HUES6 (cell line): ENCODE data around the gene LIMK2.
"Not testable (repeated sequence)": the region's sequence is repeated elsewhere in the genome, so short reads cannot be mapped to it uniquely, and the experiment has no call there.

Experiments used
- H3K27ac ChIP-seq: 2 replicates; pipeline ENCODE4 v1.7.0; 2013; ENCODE audit warnings: low read depth, mild to moderate bottlenecking, low read length, inconsistent platforms
- H3K27me3 ChIP-seq: 2 replicates; pipeline ENCODE4 v1.6.1; 2013; ENCODE audit warnings: low read length; ENCODE audit not compliant: control insufficient read depth, insufficient read depth
- H3K36me3 ChIP-seq: 2 replicates; pipeline ENCODE4 v1.6.1; 2013; ENCODE audit warnings: low read length; ENCODE audit not compliant: control insufficient read depth, insufficient read depth
- H3K4me1 ChIP-seq: 2 replicates; pipeline ENCODE4 v1.6.1; 2013; ENCODE audit warnings: low read length; ENCODE audit not compliant: control insufficient read depth, insufficient read depth
- H3K4me3 ChIP-seq: 2 replicates; pipeline ENCODE4 v1.5.1; 2013; ENCODE audit warnings: low read depth, low read length
- H3K9ac ChIP-seq: one replicate; pipeline ENCODE4 v1.6.1; 2013; ENCODE audit warnings: mild to moderate bottlenecking, low read length
- H3K9me3 ChIP-seq: 2 replicates; pipeline ENCODE4 v1.6.1; 2013; ENCODE audit warnings: low read depth, low read length; ENCODE audit not compliant: control insufficient read depth, insufficient read depth

LIMK2 gene

GRCh38 chr22:31230871-31231621 lies 18.9 kb downstream of the LIMK2 start:
- Histone ChIP-seq H3K4me1 (peaks cover 17% of the 10 kb centered on the region), H3K27me3 (no peaks in the 10 kb centered on the region), H3K4me3 (no peak overlapping the region), H3K9me3 (no peaks in the 10 kb centered on the region), H3K36me3 (peaks cover 25% of the 10 kb centered on the region), H3K9ac (no peak overlapping the region), H3K27ac (no peak overlapping the region)

DNA sequence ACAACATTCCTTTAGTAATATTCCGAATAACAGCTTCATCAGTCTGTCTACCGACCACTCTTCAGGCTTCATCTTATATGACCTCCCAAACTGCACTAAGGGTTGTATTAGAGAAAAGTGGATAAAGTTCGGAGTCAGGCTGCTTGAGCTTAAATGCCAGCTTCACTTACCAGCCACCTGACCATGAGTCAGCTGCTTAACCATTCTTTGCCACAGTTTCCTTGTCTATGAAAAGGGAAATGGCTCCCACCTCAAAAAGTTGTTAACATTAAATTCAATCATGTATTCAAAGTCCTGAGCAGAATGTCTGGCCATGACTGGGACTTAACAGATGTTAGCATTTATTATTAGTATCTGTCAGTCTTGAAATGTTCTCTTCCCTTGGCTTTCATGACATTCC lies 20.9 kb downstream of the LIMK2 start:
- Histone ChIP-seq H3K9ac (no peak overlapping the region), H3K4me3 (no peak overlapping the region), H3K27ac (no peak overlapping the region), H3K4me1 (peaks cover 17% of the 10 kb centered on the region), H3K36me3 (peaks cover 17% of the 10 kb centered on the region; the same call in 1 of the 2 replicates), H3K27me3 (no peaks in the 10 kb centered on the region), H3K9me3 (no peaks in the 10 kb centered on the region)

DNA sequence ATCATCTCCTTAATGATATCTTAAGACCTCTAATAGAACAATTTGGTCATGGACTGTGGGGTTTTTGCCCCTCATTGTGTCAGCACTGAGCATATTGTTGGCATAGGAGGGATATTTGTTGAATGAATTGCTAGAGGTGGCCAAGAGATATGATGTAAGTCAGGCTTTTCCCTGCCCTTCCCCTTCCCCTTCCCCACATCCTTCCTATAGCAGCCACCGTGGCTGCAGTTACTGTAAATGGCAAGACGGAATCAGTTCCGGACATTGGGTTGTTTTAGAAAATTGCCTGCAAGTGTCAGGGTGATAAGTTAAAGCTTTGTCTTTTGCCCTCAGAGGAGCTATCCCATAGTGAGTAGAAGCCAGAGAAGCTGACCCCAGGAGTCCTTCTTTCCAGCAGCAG lies 23.0 kb downstream of the LIMK2 start:
- H3K27me3 ChIP-seq = no peaks in the 10 kb centered on the region
- no peaks in the 10 kb centered on the region for H3K9me3 ChIP-seq
- H3K9ac ChIP-seq = no peak overlapping the region
- peaks cover 5% of the 10 kb centered on the region; the same call in 1 of the 2 replicates for H3K36me3 ChIP-seq
- H3K27ac ChIP-seq = no peak overlapping the region
- H3K4me1 ChIP-seq = peaks cover 7% of the 10 kb centered on the region; the same call in 1 of the 2 replicates
- no peak overlapping the region for H3K4me3 ChIP-seq

DNA sequence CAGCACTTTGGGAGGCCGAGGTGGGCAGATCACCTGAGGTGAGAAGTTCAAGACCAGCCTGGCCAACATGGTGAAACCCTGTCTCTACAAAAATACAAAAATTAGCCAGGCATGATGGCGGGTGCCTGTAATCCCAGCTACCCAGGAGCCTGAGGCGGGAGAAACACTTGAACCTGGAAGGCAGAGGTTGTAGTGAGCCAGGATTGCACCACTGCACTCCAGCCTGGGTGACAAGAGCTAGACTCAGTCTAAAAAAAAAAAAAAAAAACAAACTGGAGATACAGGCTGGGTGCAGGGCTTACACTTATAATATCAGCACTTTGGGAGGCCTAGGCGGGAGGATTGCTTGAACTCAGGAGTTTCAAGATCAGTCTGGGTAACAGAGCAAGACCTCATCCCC lies 23.9 kb downstream of the LIMK2 start:
- not testable (repeated sequence) for H3K27me3 ChIP-seq, H3K9me3 ChIP-seq, H3K4me1 ChIP-seq, H3K36me3 ChIP-seq, H3K9ac ChIP-seq, H3K27ac ChIP-seq, H3K4me3 ChIP-seq

DNA sequence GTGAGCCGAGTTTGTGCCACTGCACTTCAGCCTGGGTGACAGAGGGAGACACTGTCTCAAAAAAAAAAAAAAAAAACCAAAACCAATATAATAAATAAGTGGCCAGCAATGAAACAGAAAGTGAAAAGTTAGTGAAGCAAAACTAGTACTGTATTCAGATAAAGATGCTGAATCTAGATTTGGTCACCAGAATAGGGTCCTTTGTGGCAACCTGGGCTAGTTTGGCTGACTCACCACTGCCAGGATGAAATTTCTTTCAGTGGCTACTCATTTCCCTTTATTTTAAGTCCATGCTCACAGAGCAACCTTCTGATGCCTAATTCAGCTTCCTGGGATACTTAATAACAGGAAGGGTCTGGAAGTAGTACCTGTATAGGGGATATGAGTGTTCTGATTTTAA lies 26.0 kb downstream of the LIMK2 start:
- Histone ChIP-seq H3K27me3 (no peaks in the 10 kb centered on the region), H3K4me1 (peaks cover 16% of the 10 kb centered on the region), H3K9me3 (no peaks in the 10 kb centered on the region), H3K27ac (no peak overlapping the region), H3K9ac (no peak overlapping the region), H3K4me3 (no peak overlapping the region), H3K36me3 (peaks cover 6% of the 10 kb centered on the region; the same call in 1 of the 2 replicates)

GRCh38 chr22:31239771-31240370 lies 27.8 kb downstream of the LIMK2 start:
- no peaks in the 10 kb centered on the region for H3K9me3 ChIP-seq
- peaks cover 4% of the 10 kb centered on the region; the same call in 1 of the 2 replicates for H3K36me3 ChIP-seq
- H3K9ac ChIP-seq = no peak overlapping the region
- H3K4me3 ChIP-seq = no peak overlapping the region
- peaks cover 34% of the 10 kb centered on the region for H3K4me1 ChIP-seq
- H3K27me3 ChIP-seq = no peaks in the 10 kb centered on the region
- no peak overlapping the region for H3K27ac ChIP-seq

DNA sequence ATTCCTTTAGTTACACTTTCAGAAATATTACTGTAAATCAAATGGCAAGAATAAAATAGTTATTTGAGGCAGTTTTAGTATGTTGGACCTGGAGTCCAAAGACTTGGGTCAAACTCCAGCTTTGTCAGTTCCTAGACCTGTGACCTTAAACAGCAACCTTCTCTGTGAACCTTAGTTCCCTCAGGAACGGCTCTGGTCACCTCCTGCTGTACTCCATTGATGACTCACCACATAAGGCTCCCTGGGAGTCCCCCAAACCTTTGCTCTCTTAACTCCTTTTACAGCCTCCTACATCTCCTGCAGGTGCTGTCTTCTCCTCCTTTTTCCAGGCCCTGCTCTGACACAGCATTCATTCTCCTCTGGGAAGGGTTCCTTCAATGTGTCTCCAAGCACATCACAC lies 29.1 kb downstream of the LIMK2 start:
- Histone ChIP-seq H3K9me3 (no peaks in the 10 kb centered on the region), H3K36me3 (peaks cover 4% of the 10 kb centered on the region; the same call in 1 of the 2 replicates), H3K27me3 (no peaks in the 10 kb centered on the region), H3K9ac (no peak overlapping the region), H3K4me3 (no peak overlapping the region), H3K27ac (no peak overlapping the region), H3K4me1 (peaks cover 36% of the 10 kb centered on the region)

GRCh38 chr22:31241936-31242335 lies 29.8 kb downstream of the LIMK2 start:
- Histone ChIP-seq H3K4me3 (no peak overlapping the region), H3K27me3 (no peaks in the 10 kb centered on the region), H3K36me3 (peaks cover 4% of the 10 kb centered on the region; the same call in 1 of the 2 replicates), H3K9me3 (no peaks in the 10 kb centered on the region), H3K9ac (no peak overlapping the region), H3K27ac (no peak overlapping the region), H3K4me1 (peaks cover 38% of the 10 kb centered on the region)

- H3K9me3 ChIP-seq = no peaks in the 10 kb centered on the region
- peak overlapping the region; percentile 34; the same call in 1 of the 2 replicates for H3K4me3 ChIP-seq
- no peaks in the 10 kb centered on the region for H3K27me3 ChIP-seq
- H3K9ac ChIP-seq = peak overlapping the region; percentile 32
- H3K4me1 ChIP-seq = peaks cover 51% of the 10 kb centered on the region
- peaks cover 4% of the 10 kb centered on the region; the same call in 1 of the 2 replicates for H3K36me3 ChIP-seq
- H3K27ac ChIP-seq = peak overlapping the region; percentile 87; the same call in 1 of the 2 replicates
These were observed 31.4 kb downstream of the LIMK2 start for GRCh38 chr22:31243339-31244045.

GRCh38 chr22:31244046-31244942 lies 32.2 kb downstream of the LIMK2 start:
- no peaks in the 10 kb centered on the region for H3K9me3 ChIP-seq
- H3K27me3 ChIP-seq = no peaks in the 10 kb centered on the region
- H3K4me1 ChIP-seq = peaks cover 58% of the 10 kb centered on the region
- H3K36me3 ChIP-seq = peaks cover 4% of the 10 kb centered on the region; the same call in 1 of the 2 replicates
- peak overlapping the region; percentile 34; the same call in 1 of the 2 replicates for H3K4me3 ChIP-seq
- H3K9ac ChIP-seq = peak overlapping the region; percentile 32
- H3K27ac ChIP-seq = peak overlapping the region; percentile 87; the same call in 1 of the 2 replicates
